ENCODE data around the gene ZNF768.
"Not testable (repeated sequence)": the region's sequence is repeated elsewhere in the genome, so short reads cannot be mapped to it uniquely, and the experiment has no call there.

ZNF768 gene

GRCh38 chr16:30555315-30556124 is 29.2 kb upstream of the ZNF768 start:
- no peak for DNase-seq

GRCh38 chr16:30554557-30555314 is 28.4 kb upstream of the ZNF768 start:
- no peak for DNase-seq

GRCh38 chr16:30553393-30553899 is 27.1 kb upstream of the ZNF768 start:
- no peak for DNase-seq

GRCh38 chr16:30552956-30553355 is 26.6 kb upstream of the ZNF768 start:
- no peak for DNase-seq

GRCh38 chr16:30551781-30552180 is 25.4 kb upstream of the ZNF768 start:
- peak; percentile 64 for DNase-seq

GRCh38 chr16:30548416-30549253 is 22.3 kb upstream of the ZNF768 start:
- no peak for DNase-seq

- DNase-seq = no peak
Observed at GRCh38 chr16:30546115-30546514, 19.7 kb upstream of the ZNF768 start.

GRCh38 chr16:30543067-30543466 is 16.7 kb upstream of the ZNF768 start:
- DNase-seq = no peak

GRCh38 chr16:30541502-30542329 is 15.3 kb upstream of the ZNF768 start:
- no peak for DNase-seq

GRCh38 chr16:30540916-30541464 is 14.6 kb upstream of the ZNF768 start:
- not testable (repeated sequence) for DNase-seq

GRCh38 chr16:30539986-30540526 is 13.7 kb upstream of the ZNF768 start:
- not testable (repeated sequence) for DNase-seq

- no peak for DNase-seq
Observed at GRCh38 chr16:30539000-30539964, 12.9 kb upstream of the ZNF768 start.

GRCh38 chr16:30536391-30537024 is 10.1 kb upstream of the ZNF768 start:
- not testable (repeated sequence) for DNase-seq

GRCh38 chr16:30535777-30536190 is 9.4 kb upstream of the ZNF768 start:
- DNase-seq = peak; percentile 68

- no peak for DNase-seq
Observed at GRCh38 chr16:30535106-30535776, 8.9 kb upstream of the ZNF768 start.

- peak; percentile 93 for DNase-seq
Observed at GRCh38 chr16:30534368-30535105, 8.2 kb upstream of the ZNF768 start, which contains the start of gene ZNF747. ZNF747 (minus strand) TSS chr16:30534858; CDS start chr16:30534679, 179 bp downstream.

GRCh38 chr16:30533748-30534367 is 7.5 kb upstream of the ZNF768 start:
- DNase-seq = no peak

GRCh38 chr16:30533146-30533522 is 6.8 kb upstream of the ZNF768 start:
- DNase-seq = no peak

Data from activated T-cell treated with anti-CD3 and anti-CD28 coated beads, Interleukin-2, amount 50 U/mL, for 1 hour (primary cell).